ENCODE measurements around the gene ATRN. TPM values are rescaled to one million over a fixed set of nuclear protein-coding genes. Genes with fewer than 3 reads are reported as not detected.
A peak's percentile ranks its signal among the peaks of the same experiment; 100 is the strongest.

Gene ATRN
- total RNA-seq, 1 experiment from 2014 or later = 19.9 TPM

DNA sequence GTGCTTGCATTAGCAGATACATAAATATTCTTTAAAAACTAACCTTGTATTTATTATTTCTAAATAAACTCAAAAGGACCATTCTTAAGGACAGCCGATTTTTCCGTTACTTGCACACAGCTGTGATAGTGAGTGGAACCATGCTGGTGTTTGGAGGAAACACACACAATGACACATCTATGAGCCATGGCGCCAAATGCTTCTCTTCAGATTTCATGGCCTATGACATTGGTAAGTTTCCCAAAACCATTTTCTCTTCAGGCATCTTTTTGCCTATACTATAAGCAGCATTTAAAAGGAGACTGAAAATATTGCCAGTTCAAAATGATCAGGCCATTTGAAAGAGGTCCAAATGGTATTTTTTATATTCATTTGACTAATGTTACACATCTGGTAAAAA lies 92.3 kb downstream of the ATRN start (continued):
- TF ChIP-seq, protein P1, sequence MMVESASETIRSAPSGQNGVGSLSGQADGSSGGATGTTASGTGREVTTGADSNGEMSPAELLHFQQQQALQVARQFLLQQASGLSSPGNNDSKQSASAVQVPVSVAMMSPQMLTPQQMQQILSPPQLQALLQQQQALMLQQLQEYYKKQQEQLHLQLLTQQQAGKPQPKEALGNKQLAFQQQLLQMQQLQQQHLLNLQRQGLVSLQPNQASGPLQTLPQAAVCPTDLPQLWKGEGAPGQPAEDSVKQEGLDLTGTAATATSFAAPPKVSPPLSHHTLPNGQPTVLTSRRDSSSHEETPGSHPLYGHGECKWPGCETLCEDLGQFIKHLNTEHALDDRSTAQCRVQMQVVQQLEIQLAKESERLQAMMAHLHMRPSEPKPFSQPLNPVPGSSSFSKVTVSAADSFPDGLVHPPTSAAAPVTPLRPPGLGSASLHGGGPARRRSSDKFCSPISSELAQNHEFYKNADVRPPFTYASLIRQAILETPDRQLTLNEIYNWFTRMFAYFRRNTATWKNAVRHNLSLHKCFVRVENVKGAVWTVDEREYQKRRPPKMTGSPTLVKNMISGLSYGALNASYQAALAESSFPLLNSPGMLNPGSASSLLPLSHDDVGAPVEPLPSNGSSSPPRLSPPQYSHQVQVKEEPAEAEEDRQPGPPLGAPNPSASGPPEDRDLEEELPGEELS (CRISPR knock-in tag; IDR thresholded peaks at IDR 0.05) = no peak
- TF ChIP-seq ZNF396 (CRISPR knock-in tag; IDR thresholded peaks at IDR 0.05; ENCODE audit: borderline replicate concordance) = no peak
- no peak for TF ChIP-seq MYBL2 (CRISPR knock-in tag; IDR thresholded peaks at IDR 0.05)
- no peak for TF ChIP-seq GTF2I (CRISPR knock-in tag; conservative IDR thresholded peaks at IDR 0.05)
- TF ChIP-seq USF2 (CRISPR knock-in tag; IDR thresholded peaks at IDR 0.05) = no peak
- no peak for TF ChIP-seq ZNF232 (CRISPR knock-in tag; IDR thresholded peaks at IDR 0.05)
- TF ChIP-seq ESRRA (CRISPR knock-in tag; IDR thresholded peaks at IDR 0.05; ENCODE audit: borderline replicate concordance) = no peak
- no peak for TF ChIP-seq ZBTB43 (CRISPR knock-in tag; IDR thresholded peaks at IDR 0.05)

GRCh38 chr20:3563548-3564177 lies 92.8 kb downstream of the ATRN start:
- ChIA-PET CTCF (interaction anchor here (0.6 to 2.2 kb wide), 53 partner anchors 8 to 330 kb away, joined by 3 to 18 read pairs (median 5); partner anchors contain the start of genes ADAM33, ADISSP, GFRA4 and SIGLEC1), POLR2A (no interaction called here)
- H3K9me3 Mint-ChIP-seq = no peaks in the 10 kb centered on the region
- no peak overlapping the region for H3K4me3 Mint-ChIP-seq
- peaks cover 10% of the 10 kb centered on the region for H3K4me1 Mint-ChIP-seq
- 0 out of 2 replicates have a peak, but pooled peaks have one; percentile 25 for TF ChIP-seq CTCF (IDR thresholded peaks at IDR 0.05)
- no peak for TF ChIP-seq SMAD4 (CRISPR knock-in tag; IDR thresholded peaks at IDR 0.05)
- DNase-seq (ENCODE audit: low spot score) = no peak
- H3K36me3 Mint-ChIP-seq = no peaks in the 10 kb centered on the region; the same call in 1 of the 2 replicates
- no peaks in the 10 kb centered on the region for H3K27me3 Mint-ChIP-seq (ENCODE audit: low read depth)
- peak; percentile 50; the same call in 1 of the 2 replicates for ATAC-seq
- no peak overlapping the region for H3K27ac Mint-ChIP-seq

DNA sequence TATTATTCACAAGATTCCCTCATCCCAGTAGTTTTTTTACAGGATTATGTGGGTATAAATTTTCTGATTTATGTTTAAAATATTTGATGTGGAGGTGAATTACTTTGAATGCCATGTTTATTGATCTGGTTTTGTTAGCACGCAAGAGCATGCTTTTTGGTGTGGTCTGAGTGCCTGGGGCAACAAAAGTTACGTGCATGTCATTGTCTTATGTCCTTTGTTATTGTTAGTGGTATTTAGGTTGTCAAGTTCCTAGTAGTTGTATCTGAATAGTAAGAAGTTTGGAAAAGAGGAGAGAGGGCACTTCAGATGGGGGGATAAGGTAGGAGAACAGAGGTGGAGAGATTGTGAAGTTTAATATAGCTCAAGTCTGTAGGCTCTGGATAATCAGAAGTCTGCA lies 95.0 kb downstream of the ATRN start:
- CTCF ChIA-PET = interaction anchor here (1.0 kb wide), 1 partner anchor 289 kb away, joined by 4 read pairs; no protein-coding TSS in a partner anchor
- Mint-ChIP-seq H3K4me3 (no peak overlapping the region), H3K4me1 (peaks cover 10% of the 10 kb centered on the region), H3K27me3 (ENCODE audit: low read depth) (no peaks in the 10 kb centered on the region), H3K27ac (peak overlapping the region; percentile 36; the same call in 1 of the 2 replicates), H3K36me3 (no peaks in the 10 kb centered on the region; the same call in 1 of the 2 replicates), H3K9me3 (no peaks in the 10 kb centered on the region)
- POLR2A ChIA-PET = no interaction called here
- DNase-seq (ENCODE audit: low spot score) (no peak), ATAC-seq (no peak)
- TF ChIP-seq MYBL2 (CRISPR knock-in tag; IDR thresholded peaks at IDR 0.05) (no peak), ATF1 (CRISPR knock-in tag; IDR thresholded peaks at IDR 0.05) (no peak), ETV6 (CRISPR knock-in tag; IDR thresholded peaks at IDR 0.05) (no peak), KAT7 (CRISPR knock-in tag; IDR thresholded peaks at IDR 0.05; ENCODE audit: borderline replicate concordance) (no peak), FOXP1 (CRISPR knock-in tag; IDR thresholded peaks at IDR 0.05; ENCODE audit: borderline replicate concordance) (no peak), TEAD4 (CRISPR knock-in tag; IDR thresholded peaks at IDR 0.05) (no peak), JAZF1 (CRISPR knock-in tag; IDR thresholded peaks at IDR 0.05) (no peak), PRRX2 (CRISPR knock-in tag; IDR thresholded peaks at IDR 0.05) (no peak), ZNF232 (CRISPR knock-in tag; IDR thresholded peaks at IDR 0.05) (no peak), ZNF121 (CRISPR knock-in tag; IDR thresholded peaks at IDR 0.05) (no peak), RELA (CRISPR knock-in tag; IDR thresholded peaks at IDR 0.05; ENCODE audit: borderline replicate concordance) (no peak), FOXJ3 (CRISPR knock-in tag; IDR thresholded peaks at IDR 0.05; ENCODE audit: borderline replicate concordance) (no peak)
- TF ChIP-seq, protein P2, sequence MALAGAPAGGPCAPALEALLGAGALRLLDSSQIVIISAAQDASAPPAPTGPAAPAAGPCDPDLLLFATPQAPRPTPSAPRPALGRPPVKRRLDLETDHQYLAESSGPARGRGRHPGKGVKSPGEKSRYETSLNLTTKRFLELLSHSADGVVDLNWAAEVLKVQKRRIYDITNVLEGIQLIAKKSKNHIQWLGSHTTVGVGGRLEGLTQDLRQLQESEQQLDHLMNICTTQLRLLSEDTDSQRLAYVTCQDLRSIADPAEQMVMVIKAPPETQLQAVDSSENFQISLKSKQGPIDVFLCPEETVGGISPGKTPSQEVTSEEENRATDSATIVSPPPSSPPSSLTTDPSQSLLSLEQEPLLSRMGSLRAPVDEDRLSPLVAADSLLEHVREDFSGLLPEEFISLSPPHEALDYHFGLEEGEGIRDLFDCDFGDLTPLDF (CRISPR knock-in tag; IDR thresholded peaks at IDR 0.05) = no peak
- TF ChIP-seq, protein P3, sequence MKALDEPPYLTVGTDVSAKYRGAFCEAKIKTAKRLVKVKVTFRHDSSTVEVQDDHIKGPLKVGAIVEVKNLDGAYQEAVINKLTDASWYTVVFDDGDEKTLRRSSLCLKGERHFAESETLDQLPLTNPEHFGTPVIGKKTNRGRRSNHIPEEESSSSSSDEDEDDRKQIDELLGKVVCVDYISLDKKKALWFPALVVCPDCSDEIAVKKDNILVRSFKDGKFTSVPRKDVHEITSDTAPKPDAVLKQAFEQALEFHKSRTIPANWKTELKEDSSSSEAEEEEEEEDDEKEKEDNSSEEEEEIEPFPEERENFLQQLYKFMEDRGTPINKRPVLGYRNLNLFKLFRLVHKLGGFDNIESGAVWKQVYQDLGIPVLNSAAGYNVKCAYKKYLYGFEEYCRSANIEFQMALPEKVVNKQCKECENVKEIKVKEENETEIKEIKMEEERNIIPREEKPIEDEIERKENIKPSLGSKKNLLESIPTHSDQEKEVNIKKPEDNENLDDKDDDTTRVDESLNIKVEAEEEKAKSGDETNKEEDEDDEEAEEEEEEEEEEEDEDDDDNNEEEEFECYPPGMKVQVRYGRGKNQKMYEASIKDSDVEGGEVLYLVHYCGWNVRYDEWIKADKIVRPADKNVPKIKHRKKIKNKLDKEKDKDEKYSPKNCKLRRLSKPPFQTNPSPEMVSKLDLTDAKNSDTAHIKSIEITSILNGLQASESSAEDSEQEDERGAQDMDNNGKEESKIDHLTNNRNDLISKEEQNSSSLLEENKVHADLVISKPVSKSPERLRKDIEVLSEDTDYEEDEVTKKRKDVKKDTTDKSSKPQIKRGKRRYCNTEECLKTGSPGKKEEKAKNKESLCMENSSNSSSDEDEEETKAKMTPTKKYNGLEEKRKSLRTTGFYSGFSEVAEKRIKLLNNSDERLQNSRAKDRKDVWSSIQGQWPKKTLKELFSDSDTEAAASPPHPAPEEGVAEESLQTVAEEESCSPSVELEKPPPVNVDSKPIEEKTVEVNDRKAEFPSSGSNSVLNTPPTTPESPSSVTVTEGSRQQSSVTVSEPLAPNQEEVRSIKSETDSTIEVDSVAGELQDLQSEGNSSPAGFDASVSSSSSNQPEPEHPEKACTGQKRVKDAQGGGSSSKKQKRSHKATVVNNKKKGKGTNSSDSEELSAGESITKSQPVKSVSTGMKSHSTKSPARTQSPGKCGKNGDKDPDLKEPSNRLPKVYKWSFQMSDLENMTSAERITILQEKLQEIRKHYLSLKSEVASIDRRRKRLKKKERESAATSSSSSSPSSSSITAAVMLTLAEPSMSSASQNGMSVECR (CRISPR knock-in tag; IDR thresholded peaks at IDR 0.05; ENCODE audit: borderline replicate concordance) = no peak
